ENCODE data around the gene TRERF1.

- TF ChIP-seq POLR2A (IDR thresholded peaks at IDR 0.05) (no peak), CTCF (IDR thresholded peaks at IDR 0.05) (no peak), POLR2AphosphoS5 (IDR thresholded peaks at IDR 0.05) (no peak), EP300 (IDR thresholded peaks at IDR 0.05) (no peak)
Observed at GRCh38 chr6:42333612-42334011, 118.1 kb downstream of the TRERF1 start.

All from upper lobe of left lung (tissue), 4 donors.